ENCODE data around the gene APEH.

APEH gene

GRCh38 chr3:49671291-49672288 is 2.6 kb upstream of the APEH start:
- Histone ChIP-seq H3K9me3 (ENCODE audit: control insufficient read depth, insufficient read depth, low read depth, low read length) (no peaks in the 10 kb centered on the region), H3K27ac (ENCODE audit: extremely low read depth, low read depth, low read length) (no peak overlapping the region), H3K36me3 (ENCODE audit: control insufficient read depth in 2 of 2, insufficient read depth in 1 of 2, low read length in 2 of 2) (peaks cover 0 to 13% of the 10 kb centered on the region in 2 experiments; a peak in 1 of 3 replicates), H3K4me1 (ENCODE audit: control insufficient read depth, insufficient read depth, low read length) (no peaks in the 10 kb centered on the region), H3K4me3 (ENCODE audit: low read depth, low read length) (no peak overlapping the region)
- CTCF ChIA-PET = interaction anchor here (0.6 to 5.1 kb wide), 25 partner anchors 8 to 589 kb away, joined by 3 to 104 read pairs (median 3); partner anchors contain the start of gene BSN
- POLR2A ChIA-PET = interaction anchor here (0.6 to 1.3 kb wide), 4 partner anchors 132 to 642 kb away, joined by 3 to 12 read pairs (median 4); partner anchors contain the start of gene IMPDH2
- TF ChIP-seq BCL6B (tag by site-specific recombination; IDR thresholded peaks at IDR 0.05) = no peak
- TF ChIP-seq SP3 (tag by site-specific recombination; IDR thresholded peaks at IDR 0.05) = 0 out of 2 replicates have a peak, but pooled peaks have one; percentile 12
- TF ChIP-seq ZNF48 (tag by site-specific recombination; IDR thresholded peaks at IDR 0.05) = no peak
- TF ChIP-seq ZSCAN30 (tag by site-specific recombination; IDR thresholded peaks at IDR 0.05) = peak; percentile 56; the same call in 1 of the 2 replicates
- TF ChIP-seq ZBTB20 (tag by site-specific recombination; IDR thresholded peaks at IDR 0.05) = peak; percentile 57
- no peak for TF ChIP-seq ZNF341 (tag by site-specific recombination; IDR thresholded peaks at IDR 0.05; ENCODE audit: low read depth)
- peak; percentile 48 for TF ChIP-seq ZNF600 (tag by site-specific recombination; IDR thresholded peaks at IDR 0.05)
- TF ChIP-seq ZNF654 (tag by site-specific recombination; IDR thresholded peaks at IDR 0.05; ENCODE audit: low read depth) = peak; percentile 59
- peak; percentile 77 for TF ChIP-seq CTCF (tag by site-specific recombination; IDR thresholded peaks at IDR 0.05)
- 0 out of 2 replicates have a peak, but pooled peaks have one; percentile 28 for TF ChIP-seq ZEB2 (tag by site-specific recombination; IDR thresholded peaks at IDR 0.05)
- no peak for TF ChIP-seq ZNF488 (tag by site-specific recombination; IDR thresholded peaks at IDR 0.05)
- TF ChIP-seq ZNF391 (tag by site-specific recombination; IDR thresholded peaks at IDR 0.05; ENCODE audit: borderline replicate concordance, low read depth) = 0 out of 2 replicates have a peak, but pooled peaks have one; percentile 29
- TF ChIP-seq ZNF747 (tag by site-specific recombination; IDR thresholded peaks at IDR 0.05) = no peak

- no peaks in the 10 kb centered on the region for H3K4me1 ChIP-seq (ENCODE audit: control insufficient read depth, insufficient read depth, low read length)
- peaks cover 0 to 30% of the 10 kb centered on the region in 2 experiments; a peak in 1 of 3 replicates for H3K36me3 ChIP-seq (ENCODE audit: control insufficient read depth in 2 of 2, insufficient read depth in 1 of 2, low read length in 2 of 2)
- no peak for TF ChIP-seq ZNF10 (tag by site-specific recombination; IDR thresholded peaks at IDR 0.05)
- TF ChIP-seq ZNF423 (tag by site-specific recombination; IDR thresholded peaks at IDR 0.05) = 0 out of 2 replicates have a peak, but pooled peaks have one; percentile 32
- no peak for TF ChIP-seq KLF17 (tag by site-specific recombination; IDR thresholded peaks at IDR 0.05)
- TF ChIP-seq ZBTB48 (tag by site-specific recombination; IDR thresholded peaks at IDR 0.05) = peak; percentile 58; the same call in 1 of the 2 replicates
- TF ChIP-seq ZNF362 (tag by site-specific recombination; IDR thresholded peaks at IDR 0.05) = no peak
- no peak for TF ChIP-seq SETDB1 (IDR thresholded peaks at IDR 0.05; ENCODE audit: insufficient read length, low read length)
- TF ChIP-seq ZNF792 (tag by site-specific recombination; IDR thresholded peaks at IDR 0.05) = no peak
- peak overlapping the region; percentile 72; the same call in 1 of the 2 replicates for H3K27ac ChIP-seq (ENCODE audit: extremely low read depth, low read depth, low read length)
- ChIA-PET POLR2A (interaction anchor here (0.5 to 1.4 kb wide), 3 partner anchors 61 to 133 kb away, joined by 4 to 14 read pairs (median 5); no protein-coding TSS in a partner anchor), CTCF (interaction anchor here (0.6 to 5.1 kb wide), 8 partner anchors 107 to 370 kb away, joined by 3 to 104 read pairs (median 5); no protein-coding TSS in a partner anchor)
- no peaks in the 10 kb centered on the region for H3K9me3 ChIP-seq (ENCODE audit: control insufficient read depth, insufficient read depth, low read depth, low read length)
- peak overlapping the region; percentile 89 for H3K4me3 ChIP-seq (ENCODE audit: low read depth, low read length)
Measured at GRCh38 chr3:49673121-49673714, 933 bp upstream of the APEH start.
